DMS53 (cell line): ENCODE results near the gene ALB.

Experiments
- DNase-seq: peaks from one replicate; lab custom pipeline; 2025; lab: John Stamatoyannopoulos, UW

ALB gene

GRCh38 chr4:73432169-73433000 lies 28.3 kb downstream of the ALB start:
- DNase-seq, result no peak

GRCh38 chr4:73433140-73433539 lies 29.1 kb downstream of the ALB start:
- no peak for DNase-seq

GRCh38 chr4:73434311-73434710 lies 30.2 kb downstream of the ALB start:
- DNase-seq, result peak; percentile 48

DNA sequence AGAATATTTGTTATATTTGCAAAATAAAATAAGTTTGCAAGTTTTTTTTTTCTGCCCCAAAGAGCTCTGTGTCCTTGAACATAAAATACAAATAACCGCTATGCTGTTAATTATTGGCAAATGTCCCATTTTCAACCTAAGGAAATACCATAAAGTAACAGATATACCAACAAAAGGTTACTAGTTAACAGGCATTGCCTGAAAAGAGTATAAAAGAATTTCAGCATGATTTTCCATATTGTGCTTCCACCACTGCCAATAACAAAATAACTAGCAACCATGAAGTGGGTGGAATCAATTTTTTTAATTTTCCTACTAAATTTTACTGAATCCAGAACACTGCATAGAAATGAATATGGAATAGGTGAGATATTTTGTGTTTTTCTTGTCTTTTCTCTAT lies 31.9 kb downstream of the ALB start, which contains the start of gene AFP:
Gene AFP, plus strand, starts transcription at position 238 of the 400 bp plus-strand sequence. Its CDS starts 42 bp downstream, at position 280.
- DNase-seq, result no peak

DNA sequence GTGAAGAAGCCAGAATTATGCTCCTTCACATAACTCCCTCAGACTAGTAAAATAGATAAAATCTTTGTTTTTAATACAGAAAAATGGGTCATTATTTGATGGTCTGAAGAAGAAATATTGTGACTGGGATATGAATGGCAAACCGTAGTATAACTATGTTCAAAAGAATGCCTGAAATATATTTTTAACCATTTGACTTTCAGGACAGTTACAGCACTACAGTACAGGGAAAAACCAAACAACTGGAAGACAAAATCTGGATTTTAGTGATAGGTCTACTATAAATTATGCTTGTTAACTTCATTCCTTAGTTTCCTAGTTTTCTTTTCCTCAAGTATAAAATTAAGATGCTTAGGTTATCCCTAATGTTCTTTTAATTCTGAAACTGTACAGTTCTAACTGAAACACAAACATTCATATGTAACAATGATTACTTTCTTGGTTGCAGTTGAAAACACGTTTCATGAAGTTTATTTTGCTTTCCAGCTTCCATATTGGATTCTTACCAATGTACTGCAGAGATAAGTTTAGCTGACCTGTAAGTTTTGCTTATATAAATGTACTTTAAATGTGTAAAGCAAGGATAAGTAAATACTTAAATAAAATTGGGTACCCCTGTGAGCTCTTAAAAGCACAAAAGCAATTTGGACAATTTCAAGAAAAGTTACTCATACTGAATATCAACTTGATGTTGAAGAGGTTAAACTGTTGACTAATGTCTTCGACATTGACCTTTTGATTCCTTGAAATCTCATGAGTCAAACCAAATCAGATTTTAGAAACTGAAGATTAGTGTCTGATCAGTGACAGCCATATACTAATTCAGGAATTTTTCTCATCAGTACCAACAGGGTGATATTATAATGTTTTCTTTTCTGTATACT lies 32.8 kb downstream of the ALB start:
- DNase-seq, result no peak

GRCh38 chr4:73437558-73437956 lies 33.5 kb downstream of the ALB start:
- DNase-seq, result no peak

DNA sequence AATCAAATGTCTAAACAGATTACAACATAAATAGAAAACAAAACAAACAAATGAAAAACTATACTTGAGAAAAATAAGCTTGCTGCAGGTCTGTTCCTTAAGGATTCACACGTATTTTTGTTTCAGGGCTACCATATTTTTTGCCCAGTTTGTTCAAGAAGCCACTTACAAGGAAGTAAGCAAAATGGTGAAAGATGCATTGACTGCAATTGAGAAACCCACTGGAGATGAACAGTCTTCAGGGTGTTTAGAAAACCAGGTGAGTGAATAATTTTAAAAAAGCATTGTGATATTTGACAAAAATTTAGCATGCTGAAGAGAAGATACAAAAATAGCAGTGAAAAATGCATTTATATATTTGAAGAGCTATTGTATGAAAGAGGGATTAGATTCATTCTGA lies 34.0 kb downstream of the ALB start:
- no peak for DNase-seq

GRCh38 chr4:73438582-73439215 lies 34.6 kb downstream of the ALB start:
- DNase-seq, result no peak

DNA sequence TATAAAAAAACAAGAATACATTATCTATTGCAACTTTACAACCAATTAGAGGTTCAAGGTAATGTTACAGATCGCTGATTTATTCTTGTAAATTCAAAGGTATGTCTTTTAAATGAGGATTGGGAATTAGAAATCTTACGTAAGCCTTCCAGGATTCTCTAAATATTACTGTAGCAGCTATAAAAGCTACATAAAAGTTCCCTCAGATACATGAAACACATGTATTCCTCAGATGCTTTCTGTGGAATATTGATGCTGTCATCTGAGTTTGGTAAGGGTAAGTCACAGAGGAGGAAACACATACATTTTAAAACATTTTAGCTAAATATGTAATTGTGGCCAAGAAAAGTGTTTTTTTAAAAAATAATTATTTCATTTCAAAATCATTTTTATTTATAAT lies 35.4 kb downstream of the ALB start:
- no peak for DNase-seq

- no peak for DNase-seq
These were observed 35.9 kb downstream of the ALB start for GRCh38 chr4:73439991-73440390.

DNA sequence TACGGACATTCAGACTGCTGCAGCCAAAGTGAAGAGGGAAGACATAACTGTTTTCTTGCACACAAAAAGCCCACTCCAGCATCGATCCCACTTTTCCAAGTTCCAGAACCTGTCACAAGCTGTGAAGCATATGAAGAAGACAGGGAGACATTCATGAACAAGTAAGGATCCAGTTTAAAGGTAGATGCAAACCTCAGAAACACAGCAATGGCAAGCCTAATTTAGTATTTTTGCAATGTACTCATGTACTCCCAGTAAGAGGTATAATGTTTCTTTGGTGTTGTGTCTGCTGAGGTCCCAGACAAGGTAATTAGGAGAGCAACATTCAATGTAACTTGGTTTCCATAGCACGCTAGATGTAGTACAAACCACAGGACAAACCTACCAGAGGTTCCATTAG lies 36.6 kb downstream of the ALB start:
- DNase-seq, result no peak

DNA sequence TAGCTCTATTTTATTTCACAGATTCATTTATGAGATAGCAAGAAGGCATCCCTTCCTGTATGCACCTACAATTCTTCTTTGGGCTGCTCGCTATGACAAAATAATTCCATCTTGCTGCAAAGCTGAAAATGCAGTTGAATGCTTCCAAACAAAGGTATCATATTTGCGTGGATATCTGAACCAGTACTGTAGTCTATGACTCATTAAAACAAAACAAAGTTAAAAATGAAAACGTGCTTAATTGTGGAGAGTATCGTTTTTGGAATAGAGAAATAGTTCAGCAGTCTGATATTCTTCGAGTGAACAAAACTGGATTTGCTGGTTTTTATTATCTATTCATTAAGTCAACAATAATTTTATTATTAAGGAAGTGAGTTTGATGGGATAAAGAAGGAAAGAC lies 38.2 kb downstream of the ALB start:
- DNase-seq, result peak; percentile 4

- DNase-seq, result no peak
These were observed 39.1 kb downstream of the ALB start for GRCh38 chr4:73443224-73443623.

DNA sequence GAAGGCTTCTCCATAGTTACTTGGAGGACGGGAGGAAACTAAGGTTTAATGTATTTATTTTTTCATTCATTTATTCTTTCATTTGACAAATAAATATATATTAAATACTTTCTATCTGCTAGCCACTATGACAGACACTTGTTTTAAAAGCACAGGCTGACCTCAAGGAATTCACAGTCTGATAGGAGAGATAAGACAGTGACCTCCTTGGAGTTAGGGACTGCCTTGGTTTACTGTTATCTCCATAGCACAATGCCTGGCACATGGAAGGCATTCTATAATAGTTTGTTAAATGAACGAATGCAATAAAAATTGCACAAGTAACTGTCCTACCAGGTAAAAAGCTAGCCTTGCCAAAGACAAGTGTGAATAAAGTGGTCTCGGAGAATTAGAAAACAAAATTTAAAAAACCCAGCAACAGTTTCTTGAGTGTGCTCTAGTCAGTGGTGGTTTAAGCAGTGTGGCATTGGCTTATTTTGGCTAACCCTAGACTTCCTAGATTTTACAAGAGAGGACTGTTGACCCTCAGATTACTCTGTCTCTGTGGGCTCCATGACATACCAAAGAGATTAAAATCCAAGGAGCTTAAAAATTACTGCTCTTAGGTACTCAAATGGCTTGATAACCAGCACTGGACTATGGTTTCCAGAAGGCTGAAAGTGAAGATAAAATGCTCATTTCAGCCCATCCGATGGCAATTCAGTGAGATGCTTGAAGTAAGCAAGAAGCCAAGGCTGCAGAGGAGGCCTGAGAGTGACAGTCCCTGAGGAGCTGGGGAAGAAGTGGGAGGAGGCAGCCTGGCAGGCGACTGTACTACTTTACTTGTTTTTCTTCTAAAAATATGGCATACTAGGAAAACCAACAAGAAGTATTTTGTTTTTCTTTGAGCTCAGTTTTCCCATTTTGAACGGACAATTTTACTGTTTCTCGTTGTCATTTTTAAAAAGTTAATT lies 41.6 kb downstream of the ALB start:
- DNase-seq, result no peak

DNA sequence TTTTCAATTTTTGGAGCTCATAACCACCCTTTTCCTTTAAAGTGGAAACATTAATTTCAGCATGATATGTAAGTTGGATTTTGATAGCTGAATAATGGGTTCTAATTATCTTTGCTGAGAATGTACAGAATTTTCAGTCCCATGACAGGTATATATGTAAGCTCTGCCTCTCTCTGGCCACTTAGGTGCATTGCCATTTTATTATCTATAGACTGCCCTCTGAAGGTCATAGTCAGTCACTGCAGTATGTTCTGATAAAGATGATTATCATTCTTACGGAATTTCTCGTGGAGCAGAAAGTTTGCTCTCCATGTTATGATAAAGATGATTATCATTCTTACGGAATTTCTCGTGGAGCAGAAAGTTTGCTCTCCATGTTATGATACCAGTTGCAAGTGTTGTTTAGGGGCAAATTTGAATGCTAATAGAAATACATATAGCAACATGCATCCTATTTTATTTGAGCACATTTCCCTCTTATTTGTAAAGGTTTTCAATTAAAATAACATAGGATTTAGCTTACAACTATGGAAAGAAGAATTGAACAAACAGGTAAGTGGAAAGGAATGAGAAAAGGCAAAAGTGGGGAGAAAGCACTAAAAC lies 42.4 kb downstream of the ALB start:
- DNase-seq, result peak; percentile 81

DNA sequence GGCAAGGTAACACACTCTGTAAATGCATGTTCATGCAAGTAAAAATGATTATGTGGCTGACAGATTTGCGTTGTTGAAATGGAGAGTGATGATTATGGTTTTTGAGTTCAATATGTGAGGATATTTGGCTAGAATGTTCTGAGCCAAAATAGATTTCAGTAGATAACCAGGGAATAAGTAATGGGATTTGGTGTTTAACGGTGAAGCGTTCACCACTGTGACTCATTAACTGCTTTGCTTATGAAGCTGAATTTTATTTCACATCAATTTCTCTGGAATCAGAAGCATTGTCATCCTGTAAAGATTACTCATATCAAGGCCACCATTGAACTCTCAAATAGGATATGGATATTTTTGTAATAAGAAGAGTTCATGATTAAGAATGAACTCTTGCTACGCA lies 43.6 kb downstream of the ALB start:
- DNase-seq, result no peak

DNA sequence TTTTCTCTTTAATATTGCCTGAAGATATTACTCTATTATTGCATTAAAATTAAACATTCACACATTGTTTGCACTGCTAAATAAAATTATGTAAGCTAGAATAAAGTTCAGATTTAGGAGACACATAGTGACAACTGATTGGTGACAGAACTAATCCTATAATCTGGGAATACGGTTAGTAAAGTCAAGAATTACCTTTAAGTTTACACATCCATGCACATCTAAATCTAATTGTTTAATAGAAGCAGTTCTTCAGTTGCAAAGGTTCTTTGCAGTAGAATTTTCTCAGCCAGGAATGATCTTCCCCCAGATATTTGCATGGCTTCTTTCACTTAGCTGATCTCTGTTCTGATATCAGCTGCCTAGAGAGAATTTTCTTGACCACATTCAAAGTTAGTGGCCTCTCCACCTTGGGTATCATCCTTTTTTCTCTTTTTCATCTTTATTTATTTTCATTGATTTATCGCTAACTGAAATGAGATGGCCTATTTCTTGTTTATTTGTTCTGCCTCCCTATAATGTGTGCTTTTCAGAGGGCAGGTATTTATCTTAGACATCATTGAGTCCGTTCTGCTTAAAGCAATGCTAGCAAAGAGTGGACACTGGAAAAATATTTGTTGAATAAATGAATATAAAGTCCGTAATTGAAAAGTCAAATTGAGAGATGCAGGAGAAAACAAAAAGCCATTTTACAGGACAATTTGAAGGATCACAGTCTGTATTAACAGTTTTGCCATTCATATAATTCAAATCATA lies 44.5 kb downstream of the ALB start:
- no peak for DNase-seq

- peak; percentile 88 for DNase-seq
These were observed 46.4 kb downstream of the ALB start for GRCh38 chr4:73450398-73451004.

GRCh38 chr4:73451404-73451803 lies 47.3 kb downstream of the ALB start:
- peak; percentile 3 for DNase-seq
